RWPE1 (cell line): ENCODE measurements around the gene ITIH3.

ENCODE experiments used
- CTCF ChIA-PET: fragments of 350-600 bp; sonication (Branson Sonifier 250); formaldehyde crosslinking; extraction: SDS; loops from one replicate; lab custom pipeline; 2021; lab: Yijun Ruan, JAX
- POLR2A ChIA-PET: fragments of 400-600 bp; formaldehyde crosslinking; extraction: SDS; loops from one replicate; lab custom pipeline; 2020; ENCODE audit warnings: antibody characterized with exemption; ENCODE audit not compliant: low non-redundant PET; lab: Yijun Ruan, JAX
- DNase-seq: peaks from one replicate; pipeline ENCODE4 v3.0.0; 2012; ENCODE audit warnings: low spot score
- H3K27ac ChIP-seq: fragments of 450-650 bp; 2 replicates; pipeline ENCODE4 v1.5.1; 2017
- TF ChIP-seq, protein P1 (sequence below): fragments of 450-650 bp; conservative IDR thresholded peaks from 2 replicates; pipeline ENCODE4 v1.5.1; 2017; ENCODE audit warnings: low read depth, mild to moderate bottlenecking

Gene ITIH3

DNA sequence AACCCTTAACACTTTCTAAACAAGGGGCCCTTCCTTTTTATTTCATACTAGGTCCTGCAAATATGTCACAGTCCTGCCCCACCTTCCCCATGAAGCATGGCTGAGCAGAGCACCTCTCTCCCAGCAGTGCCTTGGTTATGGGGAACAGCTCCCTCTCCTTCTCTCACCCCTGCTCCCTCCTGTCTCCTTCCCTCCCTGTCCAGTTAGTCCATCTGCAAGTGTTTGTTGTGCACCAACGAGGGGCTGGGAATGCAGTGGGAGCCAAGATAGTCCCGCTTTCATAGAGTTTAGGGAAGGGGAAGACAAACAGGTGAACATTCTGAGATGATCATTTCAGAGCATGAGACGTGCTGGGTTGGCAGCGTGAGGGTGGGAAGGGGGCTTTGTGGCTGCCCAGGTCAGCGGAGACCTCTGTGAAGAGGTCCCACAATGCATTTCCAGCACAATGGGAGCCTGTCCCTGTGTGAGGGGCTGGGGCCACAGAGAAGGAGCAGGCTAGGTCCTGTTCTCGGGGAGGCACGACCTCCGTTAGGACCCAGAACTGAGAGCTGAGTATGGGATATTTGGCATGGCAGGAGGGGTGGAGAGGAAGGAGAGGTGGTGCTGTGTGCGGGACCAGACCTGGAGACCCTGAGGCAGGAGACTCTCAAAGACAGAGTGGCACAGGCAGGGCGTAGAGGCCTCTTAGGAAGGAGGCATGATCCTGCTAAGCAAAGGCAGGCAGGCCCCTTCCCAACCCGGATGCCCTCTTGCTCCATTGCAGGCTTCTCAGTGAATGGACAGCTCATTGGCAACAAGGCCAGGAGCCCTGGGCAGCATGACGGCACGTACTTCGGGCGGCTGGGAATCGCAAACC lies 5.5 kb upstream of the ITIH3 start:
- no peak for DNase-seq
- POLR2A ChIA-PET: no interaction called here
- CTCF ChIA-PET: no interaction called here
- TF ChIP-seq, protein P1, sequence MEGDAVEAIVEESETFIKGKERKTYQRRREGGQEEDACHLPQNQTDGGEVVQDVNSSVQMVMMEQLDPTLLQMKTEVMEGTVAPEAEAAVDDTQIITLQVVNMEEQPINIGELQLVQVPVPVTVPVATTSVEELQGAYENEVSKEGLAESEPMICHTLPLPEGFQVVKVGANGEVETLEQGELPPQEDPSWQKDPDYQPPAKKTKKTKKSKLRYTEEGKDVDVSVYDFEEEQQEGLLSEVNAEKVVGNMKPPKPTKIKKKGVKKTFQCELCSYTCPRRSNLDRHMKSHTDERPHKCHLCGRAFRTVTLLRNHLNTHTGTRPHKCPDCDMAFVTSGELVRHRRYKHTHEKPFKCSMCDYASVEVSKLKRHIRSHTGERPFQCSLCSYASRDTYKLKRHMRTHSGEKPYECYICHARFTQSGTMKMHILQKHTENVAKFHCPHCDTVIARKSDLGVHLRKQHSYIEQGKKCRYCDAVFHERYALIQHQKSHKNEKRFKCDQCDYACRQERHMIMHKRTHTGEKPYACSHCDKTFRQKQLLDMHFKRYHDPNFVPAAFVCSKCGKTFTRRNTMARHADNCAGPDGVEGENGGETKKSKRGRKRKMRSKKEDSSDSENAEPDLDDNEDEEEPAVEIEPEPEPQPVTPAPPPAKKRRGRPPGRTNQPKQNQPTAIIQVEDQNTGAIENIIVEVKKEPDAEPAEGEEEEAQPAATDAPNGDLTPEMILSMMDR: no peak
- H3K27ac ChIP-seq: no peak overlapping the region

DNA sequence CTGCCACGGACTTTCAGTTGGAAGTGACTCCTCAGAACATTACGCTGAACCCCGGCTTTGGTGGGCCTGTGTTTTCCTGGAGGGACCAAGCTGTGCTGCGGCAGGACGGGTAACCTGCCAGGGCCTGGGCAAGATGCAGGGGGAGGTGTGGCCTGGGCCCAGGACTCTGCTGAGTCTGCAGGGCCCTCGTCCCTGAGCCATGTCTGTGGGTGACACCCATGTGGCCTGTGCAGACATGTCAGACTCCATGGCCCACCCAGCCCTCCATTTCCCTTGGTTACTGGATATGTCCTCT lies 4.9 kb upstream of the ITIH3 start:
- ChIA-PET POLR2A (no interaction called here), CTCF (no interaction called here)
- DNase-seq: no peak
- no peak overlapping the region for H3K27ac ChIP-seq
- TF ChIP-seq, protein P1: no peak

DNA sequence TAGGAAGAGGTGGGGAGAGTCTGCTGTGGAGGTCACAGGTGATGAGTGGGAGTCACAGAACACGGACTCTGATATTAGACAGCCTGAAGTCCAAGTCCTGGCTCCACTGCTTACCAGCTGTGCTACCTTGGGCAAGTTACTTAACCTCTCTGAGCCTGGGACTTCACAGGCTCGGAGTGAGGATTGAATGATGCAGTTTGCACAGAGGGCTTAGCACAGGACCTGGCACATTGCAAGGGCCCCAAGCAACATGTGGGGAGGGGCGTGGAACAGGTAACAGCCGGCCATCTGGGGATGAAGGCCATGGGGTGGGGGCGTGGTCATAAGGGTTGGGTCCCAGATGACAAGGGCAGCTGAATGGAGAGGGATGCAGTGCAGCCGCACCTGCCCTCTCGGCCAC lies 4.3 kb upstream of the ITIH3 start:
- H3K27ac ChIP-seq: no peak overlapping the region
- no peak for DNase-seq
- TF ChIP-seq, protein P1: no peak
- ChIA-PET POLR2A (no interaction called here), CTCF (interaction anchor here (0.5 kb wide), 1 partner anchor 32 kb away, joined by 3 read pairs; no protein-coding TSS in a partner anchor)

DNA sequence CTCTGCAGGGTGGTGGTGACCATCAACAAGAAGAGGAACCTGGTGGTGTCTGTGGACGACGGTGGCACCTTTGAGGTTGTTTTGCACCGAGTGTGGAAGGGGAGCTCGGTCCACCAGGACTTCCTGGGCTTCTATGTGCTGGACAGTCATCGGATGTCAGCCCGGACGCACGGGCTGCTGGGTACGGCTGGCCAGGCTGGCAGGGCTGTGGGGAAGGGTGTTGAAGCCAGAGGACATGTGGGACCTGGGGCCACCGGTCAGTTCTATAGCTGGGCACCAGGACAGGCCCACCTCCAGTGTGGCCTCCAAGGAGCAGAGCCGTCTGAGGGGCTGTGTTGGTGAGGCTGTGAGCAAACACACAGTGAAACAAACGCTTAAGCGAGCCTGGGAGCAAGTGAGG lies 3.9 kb upstream of the ITIH3 start:
- no peak overlapping the region for H3K27ac ChIP-seq
- ChIA-PET POLR2A (no interaction called here), CTCF (interaction anchor here (0.5 kb wide), 1 partner anchor 32 kb away, joined by 3 read pairs; no protein-coding TSS in a partner anchor)
- no peak for DNase-seq
- TF ChIP-seq, protein P1: no peak

DNA sequence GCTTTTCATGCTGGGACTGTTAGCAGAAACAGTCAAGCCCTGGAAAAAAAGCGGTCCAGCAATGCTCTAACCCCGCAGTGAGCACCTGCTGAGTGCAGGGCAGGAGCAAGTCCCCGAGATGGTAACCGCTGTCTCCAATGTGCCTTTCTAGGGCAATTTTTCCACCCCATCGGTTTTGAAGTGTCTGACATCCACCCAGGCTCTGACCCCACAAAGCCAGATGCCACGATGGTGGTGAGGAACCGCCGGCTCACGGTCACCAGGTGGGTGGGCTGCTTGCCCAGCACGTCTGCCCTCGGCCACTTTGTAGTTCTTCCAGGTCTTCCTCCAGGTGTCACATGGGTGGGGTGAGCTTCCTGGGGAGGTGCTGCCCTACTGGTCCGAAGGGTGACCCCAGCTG lies 3.2 kb upstream of the ITIH3 start:
- DNase-seq: no peak
- ChIA-PET POLR2A (no interaction called here), CTCF (interaction anchor here (0.6 to 0.7 kb wide), 2 partner anchors 11 to 55 kb away, joined by 3 read pairs; no protein-coding TSS in a partner anchor)
- H3K27ac ChIP-seq: no peak overlapping the region
- TF ChIP-seq, protein P1: no peak

GRCh38 chr3:52791928-52792327 lies 2.7 kb upstream of the ITIH3 start:
- no peak overlapping the region for H3K27ac ChIP-seq
- CTCF ChIA-PET: interaction anchor here (0.6 to 0.7 kb wide), 2 partner anchors 11 to 284 kb away, joined by 3 to 6 read pairs; no protein-coding TSS in a partner anchor
- POLR2A ChIA-PET: interaction anchor here (0.6 kb wide), 1 partner anchor 29 kb away, joined by 3 read pairs; no protein-coding TSS in a partner anchor
- DNase-seq: no peak
- TF ChIP-seq, protein P1: no peak
